GM12878 (cell line): ENCODE data around the gene MXRA8. TPM values are rescaled to one million over a fixed set of nuclear protein-coding genes. Genes with fewer than 3 reads are reported as not detected.

Source experiments
- ATAC-seq: fragments of 200-7000 bp; cut with Tn5 transposase; 3 replicates; pipeline ENCODE4 v1.9.1; 2020; ENCODE audit warnings: mild to moderate bottlenecking, moderate library complexity
- BruUV-seq: library from RNA; stranded (reverse); fragments of 400-500 nt; replicated peaks from 2 replicates; lab custom pipeline; 2021; lab: Mats Ljungman, UMichigan
- CTCF ChIA-PET: fragments of 300-600 bp; sonication (Branson Sonifier 250); formaldehyde crosslinking; extraction: SDS; loops from one replicate; lab custom pipeline; 2021; ENCODE audit warnings: inconsistent platforms; lab: Yijun Ruan, JAX
- POLR2A ChIA-PET: fragments of 350-600 bp; formaldehyde crosslinking; extraction: SDS; loops from one replicate; lab custom pipeline; 2021; ENCODE audit warnings: inconsistent platforms; lab: Charles Lee
- RAD21 ChIA-PET: fragments of 300-600 bp; sonication (Branson Sonifier 250); formaldehyde crosslinking; loops from one replicate; lab custom pipeline; 2023; ENCODE audit warnings: antibody characterized with exemption; ENCODE audit not compliant: unreplicated experiment; lab: Charles Lee
- SMC1A ChIA-PET: fragments of 300-600 bp; sonication (Branson Sonifier 250); formaldehyde crosslinking; loops from one replicate; lab custom pipeline; 2023; ENCODE audit not compliant: unreplicated experiment, uncharacterized antibody; lab: Charles Lee
- DNase-seq: peaks from one replicate; pipeline ENCODE4 v3.0.0-alpha.2; 2011; ENCODE audit warnings: low read depth, low spot score
- FAIRE-seq: peaks from 3 replicates; lab custom pipeline; 2011; peaks lifted over from hg19 to GRCh38; lab: Jason Lieb, UNC
- H2AFZ ChIP-seq: 2 replicates; pipeline ENCODE4 v1.6.0; 2011; ENCODE audit warnings: low read depth, low read length, control low read depth; ENCODE audit not compliant: control insufficient read depth
- H3K27ac ChIP-seq: 2 replicates; pipeline ENCODE4 v1.5.1; 2011; ENCODE audit warnings: control low read depth; ENCODE audit not compliant: control insufficient read depth, insufficient read depth
- H3K27me3 ChIP-seq, 2 experiments: replicated peaks in 1 of 2; 2 replicates each; pipeline versions ENCODE4 v1.6.0 to v1.6.1; 2011; ENCODE audit warnings: low read length in 1 of 2; ENCODE audit not compliant: control insufficient read depth in 2 of 2, insufficient read depth in 2 of 2
- H3K36me3 ChIP-seq, 2 experiments: 2 replicates each; pipeline ENCODE4 v1.5.1; 2011; ENCODE audit warnings: low read length in 1 of 2; ENCODE audit not compliant: control insufficient read depth in 2 of 2, insufficient read depth in 2 of 2
- H3K4me1 ChIP-seq: 2 replicates; pipeline ENCODE4 v1.6.1; 2011; ENCODE audit warnings: mild to moderate bottlenecking, low read length, moderate library complexity, mixed read lengths; ENCODE audit not compliant: control insufficient read depth, insufficient read depth
- H3K4me2 ChIP-seq: 2 replicates; pipeline ENCODE4 v1.6.0; 2011; ENCODE audit warnings: control low read depth; ENCODE audit not compliant: control insufficient read depth, insufficient read depth
- H3K4me3 ChIP-seq: fragments of 200-600 bp; sonication (generic); 2 replicates; pipeline ENCODE4 v1.5.1; 2016
- H3K79me2 ChIP-seq: 2 replicates; pipeline ENCODE4 v1.6.0; 2011; ENCODE audit warnings: low read length; ENCODE audit not compliant: control insufficient read depth, insufficient read depth
- H3K9ac ChIP-seq: 2 replicates; pipeline ENCODE4 v1.8.0; 2011; ENCODE audit warnings: low read length, control low read depth, mixed read lengths; ENCODE audit not compliant: control insufficient read depth, insufficient read depth
- H3K9me3 ChIP-seq: replicated peaks from 3 replicates; pipeline ENCODE4 v1.5.1; 2011; ENCODE audit warnings: mild to moderate bottlenecking, low read length; ENCODE audit not compliant: control insufficient read depth, insufficient read depth
- H4K20me1 ChIP-seq: 2 replicates; pipeline ENCODE4 v1.6.0; 2011; ENCODE audit not compliant: control insufficient read depth, insufficient read depth
- FOS ChIP-seq: IDR thresholded peaks from 3 replicates; pipeline ENCODE4 v1.6.1; 2011; ENCODE audit warnings: borderline replicate concordance; ENCODE audit not compliant: insufficient read length; ENCODE audit errors: extremely low read depth
- POLR2A ChIP-seq: IDR thresholded peaks from 2 replicates; pipeline ENCODE4 v1.6.1; 2011; ENCODE audit warnings: low read depth, mild to moderate bottlenecking, low read length
- TAF1 ChIP-seq: IDR thresholded peaks from 2 replicates; pipeline ENCODE4 v1.6.1; 2011; ENCODE audit warnings: mild to moderate bottlenecking, low read depth, low read length, borderline replicate concordance
- WGBS: methylation state at CpG from one replicate; pipeline ENCODE4 v1.1.6; 2016; ENCODE audit warnings: low lambda C conversion rate; ENCODE audit not compliant: insufficient replicate concordance, insufficient coverage; ENCODE audit errors: missing lambda C conversion rate; 5-methylcytosine and 5-hydroxymethylcytosine counted together
- in situ Hi-C: fragments of 300-500 bp; cut with MboI; formaldehyde crosslinking; loops from 9 replicates; pipeline ENCODE4 v1.14.3; 2018; ENCODE audit warnings: mixed read lengths
- intact Hi-C: fragments of 100-400 bp; cut with micrococcal nuclease; formaldehyde crosslinking; loops from one replicate; pipeline ENCODE4 v1.14.2; 2022; ENCODE audit not compliant: unreplicated experiment
- polyA plus RNA-seq, 11 experiments: library from polyadenylated mRNA; depleted of rRNA in 4 of 11; unstranded in 6 of 11; stranded (reverse) in 5 of 11; fragments of >200 nt; fragmentation: Nextera tagmentation in 4 of 11; fragmentation: Illumina TruSeq in 1 of 11; extraction: Ambion mirVana in 4 of 11; extraction: Trizol in 1 of 11; gene quantifications; 1 replicate in 1 of 11; 2 replicates in 10 of 11; pipeline versions ENCODE4 v1.2.1 to v1.2.3, GENCODE V29; 2011 to 2016; ENCODE audit warnings: inconsistent platforms in 2 of 11, missing spikeins in 2 of 11, low read depth in 1 of 11
- total RNA-seq, 4 experiments: library from RNA; depleted of rRNA in 3 of 4; stranded (reverse); fragments of >200 nt in 3 of 4; fragmentation: Illumina TruSeq in 1 of 4; extraction: Trizol in 1 of 4; gene quantifications; 2 replicates each; pipeline versions ENCODE4 v1.2.1 to v1.2.3, GENCODE V29; 2013 to 2021

The MXRA8 gene
- total and polyA plus RNA-seq, 10 of the 15 experiments (the other 5 are each of a cell fraction or from before 2014, with no cell fraction given) = 0.11 to 0.54 (median 0.21) TPM; not detected in 6

DNA sequence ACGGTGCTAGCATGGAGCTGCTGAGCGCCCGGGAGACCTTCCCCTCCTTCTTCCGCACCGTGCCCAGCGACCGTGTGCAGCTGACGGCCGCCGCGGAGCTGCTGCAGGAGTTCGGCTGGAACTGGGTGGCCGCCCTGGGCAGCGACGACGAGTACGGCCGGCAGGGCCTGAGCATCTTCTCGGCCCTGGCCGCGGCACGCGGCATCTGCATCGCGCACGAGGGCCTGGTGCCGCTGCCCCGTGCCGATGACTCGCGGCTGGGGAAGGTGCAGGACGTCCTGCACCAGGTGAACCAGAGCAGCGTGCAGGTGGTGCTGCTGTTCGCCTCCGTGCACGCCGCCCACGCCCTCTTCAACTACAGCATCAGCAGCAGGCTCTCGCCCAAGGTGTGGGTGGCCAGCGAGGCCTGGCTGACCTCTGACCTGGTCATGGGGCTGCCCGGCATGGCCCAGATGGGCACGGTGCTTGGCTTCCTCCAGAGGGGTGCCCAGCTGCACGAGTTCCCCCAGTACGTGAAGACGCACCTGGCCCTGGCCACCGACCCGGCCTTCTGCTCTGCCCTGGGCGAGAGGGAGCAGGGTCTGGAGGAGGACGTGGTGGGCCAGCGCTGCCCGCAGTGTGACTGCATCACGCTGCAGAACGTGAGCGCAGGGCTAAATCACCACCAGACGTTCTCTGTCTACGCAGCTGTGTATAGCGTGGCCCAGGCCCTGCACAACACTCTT is 26.2 kb downstream of the MXRA8 start:
- no peak for ATAC-seq
- TF ChIP-seq FOS (no peak), POLR2A (peak; percentile 25; the same call in 1 of the 2 replicates)
- H3K9me3 ChIP-seq = no peaks in the 10 kb centered on the region
- in situ Hi-C loops = no loop called here
- H4K20me1 ChIP-seq = no peaks in the 10 kb centered on the region
- no peaks in the 10 kb centered on the region for H3K4me1 ChIP-seq
- H3K4me3 ChIP-seq = no peak overlapping the region
- DNase-seq = no peak
- WGBS = 89% methylated on average over 55 of the region's 57 CpGs
- no peaks in the 10 kb centered on the region for H3K27me3 ChIP-seq
- H2AFZ ChIP-seq = no peak overlapping the region
- ChIA-PET SMC1A (no interaction called here), POLR2A (no interaction called here), CTCF (no interaction called here), RAD21 (interaction anchor here (0.6 kb wide), 1 partner anchor 253 kb away, joined by 3 read pairs; no protein-coding TSS in a partner anchor)
- H3K27ac ChIP-seq = no peak overlapping the region
- intact Hi-C loops = no loop called here
- no peak overlapping the region for H3K9ac ChIP-seq
- H3K79me2 ChIP-seq = no peaks in the 10 kb centered on the region
- BruUV-seq = no TSS peak
- FAIRE-seq = no peak
- no peak overlapping the region for H3K4me2 ChIP-seq
- H3K36me3 ChIP-seq = no peaks in the 10 kb centered on the region

DNA sequence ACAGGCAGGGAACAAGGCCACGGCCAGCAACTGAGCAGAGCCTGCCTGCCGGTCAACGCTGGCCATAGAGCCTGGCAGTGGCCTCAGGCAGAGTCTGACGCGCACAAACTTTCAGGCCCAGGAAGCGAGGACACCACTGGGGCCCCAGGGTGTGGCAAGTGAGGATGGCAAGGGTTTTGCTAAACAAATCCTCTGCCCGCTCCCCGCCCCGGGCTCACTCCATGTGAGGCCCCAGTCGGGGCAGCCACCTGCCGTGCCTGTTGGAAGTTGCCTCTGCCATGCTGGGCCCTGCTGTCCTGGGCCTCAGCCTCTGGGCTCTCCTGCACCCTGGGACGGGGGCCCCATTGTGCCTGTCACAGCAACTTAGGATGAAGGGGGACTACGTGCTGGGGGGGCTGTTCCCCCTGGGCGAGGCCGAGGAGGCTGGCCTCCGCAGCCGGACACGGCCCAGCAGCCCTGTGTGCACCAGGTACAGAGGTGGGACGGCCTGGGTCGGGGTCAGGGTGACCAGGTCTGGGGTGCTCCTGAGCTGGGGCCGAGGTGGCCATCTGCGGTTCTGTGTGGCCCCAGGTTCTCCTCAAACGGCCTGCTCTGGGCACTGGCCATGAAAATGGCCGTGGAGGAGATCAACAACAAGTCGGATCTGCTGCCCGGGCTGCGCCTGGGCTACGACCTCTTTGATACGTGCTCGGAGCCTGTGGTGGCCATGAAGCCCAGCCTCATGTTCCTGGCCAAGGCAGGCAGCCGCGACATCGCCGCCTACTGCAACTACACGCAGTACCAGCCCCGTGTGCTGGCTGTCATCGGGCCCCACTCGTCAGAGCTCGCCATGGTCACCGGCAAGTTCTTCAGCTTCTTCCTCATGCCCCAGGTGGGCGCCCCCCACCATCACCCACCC is 27.0 kb downstream of the MXRA8 start, which contains the start of gene TAS1R3:
TSS of gene TAS1R3 (plus strand) at position 213 of the 898 bp plus-strand sequence. CDS start at position 279, 66 bp downstream.
- ChIA-PET SMC1A (no interaction called here), RAD21 (interaction anchor here (0.6 kb wide), 1 partner anchor 254 kb away, joined by 3 read pairs; no protein-coding TSS in a partner anchor), CTCF (no interaction called here), POLR2A (no interaction called here)
- H3K27me3 ChIP-seq = no peaks in the 10 kb centered on the region
- DNase-seq (no peak), ATAC-seq (no peak), FAIRE-seq (no peak)
- intact Hi-C loops (no loop called here), in situ Hi-C loops (no loop called here)
- H3K79me2 ChIP-seq = no peaks in the 10 kb centered on the region; the same call in none of the 2 replicates
- H3K27ac ChIP-seq = no peak within 1 kb of the TSS
- H3K9me3 ChIP-seq = no peaks in the 10 kb centered on the region
- H3K4me3 ChIP-seq = no peak within 1 kb of the TSS
- no peak within 1 kb of the TSS for H3K4me2 ChIP-seq
- no peaks in the 10 kb centered on the region for H3K36me3 ChIP-seq
- no peak within 1 kb of the TSS for H2AFZ ChIP-seq
- BruUV-seq = no TSS peak
- H4K20me1 ChIP-seq = no peaks in the 10 kb centered on the region
- TF ChIP-seq POLR2A = 0 out of 2 replicates have a peak, but pooled peaks have one; percentile 13
- no peak for TF ChIP-seq TAF1
- TF ChIP-seq, all 136 proteins: peak for 1
- WGBS = 52% methylated on average over 36 of the region's 41 CpGs
- no peaks in the 10 kb centered on the region for H3K4me1 ChIP-seq
- no peak within 1 kb of the TSS for H3K9ac ChIP-seq
